Measurements from ENCODE around the gene MRC1. TPM values are rescaled to one million over a fixed set of nuclear protein-coding genes. Genes with fewer than 3 reads are reported as not detected.

MRC1 gene
- total and polyA plus RNA-seq, 2 of the 13 experiments (the other 11 are each of a cell fraction or from before 2014, with no cell fraction given): not detected

DNA sequence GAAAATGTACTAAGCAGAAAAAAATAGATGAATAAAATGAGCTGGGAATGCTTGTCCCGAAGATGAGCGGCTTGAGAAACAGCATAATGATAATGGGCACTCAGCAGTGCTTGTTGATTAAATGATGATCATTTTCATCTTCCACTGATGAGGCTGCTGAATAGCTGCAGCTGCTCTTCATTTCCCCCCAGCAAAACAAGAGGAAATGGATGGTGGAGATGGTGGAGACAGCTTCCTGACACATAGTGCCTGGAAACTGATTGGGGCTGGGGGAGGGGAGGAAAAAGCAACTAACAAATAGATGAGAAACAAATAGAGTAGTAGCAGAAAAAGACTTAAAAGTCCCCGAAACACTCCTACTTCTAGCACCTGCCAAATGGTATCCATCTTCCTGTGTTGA is 41.4 kb downstream of the MRC1 start (continued):
- TF ChIP-seq, protein P1, sequence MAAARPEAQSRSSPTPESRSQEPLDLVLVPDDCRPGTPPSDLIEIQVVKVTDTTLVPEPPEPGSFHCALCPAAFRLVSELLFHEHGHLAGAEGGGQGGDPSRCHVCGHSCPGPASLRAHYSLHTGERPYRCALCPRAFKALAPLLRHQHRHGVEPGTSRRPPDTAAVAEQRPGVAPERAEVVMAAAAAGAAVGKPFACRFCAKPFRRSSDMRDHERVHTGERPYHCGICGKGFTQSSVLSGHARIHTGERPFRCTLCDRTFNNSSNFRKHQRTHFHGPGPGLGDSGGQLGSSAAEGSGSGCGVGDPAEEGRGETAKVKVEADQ (CRISPR knock-in tag; IDR thresholded peaks at IDR 0.05; ENCODE audit: borderline replicate concordance): no peak
- TF ChIP-seq TAF1 (CRISPR knock-in tag; IDR thresholded peaks at IDR 0.05) (no peak), POGK (CRISPR knock-in tag; conservative IDR thresholded peaks at IDR 0.05) (no peak), DMTF1 (CRISPR knock-in tag; IDR thresholded peaks at IDR 0.05) (no peak)

DNA sequence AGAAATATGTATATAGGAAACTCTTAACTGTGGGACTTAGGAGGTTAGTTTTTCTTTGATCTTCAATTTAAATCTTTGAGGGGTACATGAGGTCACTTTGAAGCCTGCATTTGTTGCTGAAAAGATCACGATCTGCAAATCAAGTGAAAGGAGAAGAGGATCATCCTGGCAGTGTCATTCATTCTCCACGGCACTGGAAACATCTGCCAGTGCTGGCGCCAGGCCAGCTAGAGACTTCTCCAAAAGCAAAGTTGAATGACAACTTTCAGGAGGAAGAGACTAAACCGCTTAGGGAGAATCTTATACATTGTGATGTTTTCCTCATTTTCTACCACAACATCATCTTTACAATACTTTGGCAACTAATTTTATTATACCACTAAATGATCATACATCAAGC is 42.5 kb downstream of the MRC1 start:
- Histone ChIP-seq H2AFZ (ENCODE audit: low read length) (no peak overlapping the region), H3K4me2 (ENCODE audit: low read depth, low read length) (no peak overlapping the region), H3K79me2 (ENCODE audit: insufficient read depth, low read length) (no peaks in the 10 kb centered on the region), H3K9ac (ENCODE audit: insufficient read depth, low read depth, low read length) (no peak overlapping the region), H3K36me3 (replicated peaks in 1 of 2; ENCODE audit: control insufficient read depth in 1 of 2, insufficient read depth in 2 of 2, low read length in 2 of 2) (no peaks in the 10 kb centered on the region), H3K9me3 (ENCODE audit: low read length) (no peaks in the 10 kb centered on the region), H3K4me3 (replicated peaks in 1 of 3; ENCODE audit: insufficient read depth in 1 of 3, low read depth in 2 of 3, low read length in 3 of 3) (no peak overlapping the region), H3K27ac (ENCODE audit: extremely low read length, insufficient read depth, low read length) (no peak overlapping the region), H4K20me1 (ENCODE audit: insufficient read depth, low read length) (no peaks in the 10 kb centered on the region), H3K4me1 (ENCODE audit: insufficient read depth, low read length) (no peaks in the 10 kb centered on the region), H3K27me3 (ENCODE audit: control insufficient read depth in 1 of 2, insufficient read depth in 2 of 2, low read length in 2 of 2) (peaks cover 0 to 5% of the 10 kb centered on the region in 2 experiments; a peak in 1 of 5 replicates)
- POLR2A ChIA-PET: no interaction called here
- BruUV-seq (replicated peaks): no TSS peak
- DNase-seq (ENCODE audit: low spot score): no peak
- no peak for ATAC-seq
- 3% methylated on average over 4 of the region's 4 CpGs for WGBS (ENCODE audit: low lambda C conversion rate)
- intact Hi-C loops (cut with micrococcal nuclease; ENCODE audit: unreplicated experiment): no loop called here
- FAIRE-seq: no peak
- in situ Hi-C loops (cut with HindIII; ENCODE audit: extremely low pct_ligation_motif_present, low pct_unique_long_range_greater_than_20kb): no loop called here
- CTCF ChIA-PET (ENCODE audit: low intra/inter-chr PET ratio, low total read pairs): no interaction called here
- TF ChIP-seq CCAR2 (optimal IDR thresholded peaks at IDR 0.05; ENCODE audit: low read depth, low read length): no peak
- TF ChIP-seq CEBPZ (IDR thresholded peaks at IDR 0.05; ENCODE audit: low read length): no peak
- no peak for TF ChIP-seq ZNF367 (CRISPR knock-in tag; IDR thresholded peaks at IDR 0.05; ENCODE audit: borderline replicate concordance)
- no peak for TF ChIP-seq KLF15 (CRISPR knock-in tag; IDR thresholded peaks at IDR 0.05; ENCODE audit: borderline replicate concordance)
- no peak for TF ChIP-seq ZNF703 (CRISPR knock-in tag; IDR thresholded peaks at IDR 0.05; ENCODE audit: borderline replicate concordance)
- no peak for TF ChIP-seq FOXP4 (CRISPR knock-in tag; IDR thresholded peaks at IDR 0.05)
- TF ChIP-seq GABPB1 (CRISPR knock-in tag; IDR thresholded peaks at IDR 0.05): no peak

Data from HepG2 (cell line).